Activated CD8-positive, alpha-beta T cell treated with anti-CD3 and anti-CD28 coated beads, Interleukin-2, amount 10 ng/mL, durations not matched to agents 7 days and 5 days (primary cell): Measurements from ENCODE around the gene C1D. TPM values are rescaled to one million over a fixed set of nuclear protein-coding genes. Genes with fewer than 3 reads are reported as not detected.

Experiments
- ATAC-seq: fragments of 150-1000 bp; cut with Tn5 transposase; one replicate; pipeline ENCODE4 v1.10.0; 2021; ENCODE audit warnings: moderate library complexity
- CTCF ChIA-PET: fragments of 350-600 bp; sonication (Branson Sonifier 250); formaldehyde crosslinking; loops from one replicate; lab custom pipeline; 2021; ENCODE audit warnings: antibody characterized with exemption; lab: Charles Lee
- POLR2A ChIA-PET: fragments of 350-600 bp; sonication (Branson Sonifier 250); formaldehyde crosslinking; loops from one replicate; lab custom pipeline; 2021; ENCODE audit warnings: antibody characterized with exemption; lab: Charles Lee
- DNase-seq: peaks from one replicate; pipeline ENCODE4 v3.0.0-alpha.2; 2020
- H3K27ac Mint-ChIP-seq: one replicate; pipeline ENCODE4 v1.8.0; 2021; ENCODE audit warnings: mild to moderate bottlenecking, mixed read lengths
- H3K27me3 Mint-ChIP-seq: one replicate; pipeline ENCODE4 v1.8.0; 2021; ENCODE audit warnings: low read depth, mixed read lengths
- H3K36me3 Mint-ChIP-seq: one replicate; pipeline ENCODE4 v1.8.0; 2021; ENCODE audit warnings: low read depth, mixed read lengths
- H3K4me1 Mint-ChIP-seq: one replicate; pipeline ENCODE4 v1.8.0; 2021; ENCODE audit warnings: low read depth, mixed read lengths
- H3K4me3 Mint-ChIP-seq: one replicate; pipeline ENCODE4 v1.8.0; 2021; ENCODE audit warnings: mild to moderate bottlenecking, mixed read lengths
- H3K9me3 Mint-ChIP-seq: one replicate; pipeline ENCODE4 v1.8.0; 2022; ENCODE audit warnings: mixed read lengths; ENCODE audit not compliant: insufficient read depth
- total RNA-seq, 2 experiments: library from RNA; stranded (reverse); gene quantifications; one replicate each; pipeline ENCODE4 v1.2.3, GENCODE V29; 2021

Gene C1D
- total RNA-seq, 2 experiments from 2014 or later = 18.7 to 23.3 TPM

- ChIA-PET CTCF (interaction anchor here (0.6 kb wide), 1 partner anchor 230 kb away, joined by 3 read pairs; no protein-coding TSS in a partner anchor), POLR2A (interaction anchor here (1.8 kb wide), 1 partner anchor 10 kb away, joined by 10 read pairs; the partner anchor contains the start of gene C1D)
- H3K4me3 Mint-ChIP-seq = no peak overlapping the region
- H3K27ac Mint-ChIP-seq = no peak overlapping the region
- no peaks in the 10 kb centered on the region for H3K4me1 Mint-ChIP-seq
- H3K36me3 Mint-ChIP-seq = peaks cover 4% of the 10 kb centered on the region
- H3K27me3 Mint-ChIP-seq = no peaks in the 10 kb centered on the region
- ATAC-seq (no peak), DNase-seq (no peak)
- H3K9me3 Mint-ChIP-seq = no peaks in the 10 kb centered on the region
Measured at GRCh38 chr2:68052717-68053422, 9.9 kb downstream of the C1D start.

GRCh38 chr2:68050353-68050752 lies 12.5 kb downstream of the C1D start:
- POLR2A ChIA-PET = no interaction called here
- Mint-ChIP-seq H3K27ac (no peak overlapping the region), H3K9me3 (no peaks in the 10 kb centered on the region), H3K36me3 (peaks cover 3% of the 10 kb centered on the region), H3K4me3 (no peak overlapping the region), H3K27me3 (no peaks in the 10 kb centered on the region), H3K4me1 (no peaks in the 10 kb centered on the region)
- DNase-seq (no peak), ATAC-seq (no peak)
- CTCF ChIA-PET = no interaction called here

DNA sequence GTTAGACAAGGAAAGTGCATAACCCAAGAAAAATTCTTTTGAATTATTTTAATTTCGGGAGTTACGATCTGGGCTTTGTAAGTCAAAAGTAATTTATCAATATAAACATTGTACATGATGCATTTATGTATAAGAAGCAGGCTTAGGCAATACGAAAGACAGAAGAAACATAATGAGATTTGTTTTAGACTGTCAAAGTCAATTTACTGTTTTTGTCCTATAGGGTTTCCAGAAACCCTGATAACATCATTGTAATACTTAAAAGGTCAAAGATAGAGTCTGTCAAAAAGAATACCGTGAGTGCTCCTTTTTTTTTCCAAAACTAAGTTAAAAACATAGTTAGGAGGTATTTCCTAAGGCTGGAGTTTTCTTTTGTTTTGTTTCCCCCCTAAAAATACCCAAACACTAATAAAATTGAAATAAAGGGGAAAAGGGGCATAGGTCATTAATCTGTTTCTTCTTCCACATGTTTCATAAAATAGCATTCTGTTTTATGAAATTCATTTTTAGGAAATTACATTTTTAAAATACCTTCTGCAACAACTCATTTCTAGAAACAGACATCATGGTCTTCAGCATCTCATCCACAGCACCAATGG lies 16.1 kb downstream of the C1D start:
- no peaks in the 10 kb centered on the region for H3K9me3 Mint-ChIP-seq
- ChIA-PET CTCF (no interaction called here), POLR2A (no interaction called here)
- no peak overlapping the region for H3K27ac Mint-ChIP-seq
- ATAC-seq (no peak), DNase-seq (no peak)
- H3K36me3 Mint-ChIP-seq = peaks cover 5% of the 10 kb centered on the region
- H3K4me3 Mint-ChIP-seq = no peak overlapping the region
- H3K4me1 Mint-ChIP-seq = no peaks in the 10 kb centered on the region
- H3K27me3 Mint-ChIP-seq = no peaks in the 10 kb centered on the region

DNA sequence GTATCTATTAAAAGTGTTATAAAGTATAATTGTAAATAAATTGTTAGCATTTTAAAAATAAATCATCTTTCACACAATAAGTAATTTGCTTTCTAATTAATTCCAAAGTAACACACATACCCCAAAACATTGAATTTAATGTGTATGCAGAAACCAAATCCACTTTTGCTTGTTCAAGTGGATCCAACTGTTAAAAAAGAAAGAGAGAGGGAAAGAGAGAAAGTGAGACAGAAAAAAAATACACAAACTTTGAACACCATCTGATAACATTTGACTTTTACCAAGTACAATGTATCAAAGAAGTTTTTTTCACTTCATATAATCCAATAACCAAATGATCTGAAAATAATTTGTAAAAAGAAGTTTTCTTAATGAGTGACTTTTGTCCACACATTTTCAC lies 16.6 kb downstream of the C1D start:
- CTCF ChIA-PET = no interaction called here
- Mint-ChIP-seq H3K4me1 (no peaks in the 10 kb centered on the region), H3K36me3 (peaks cover 5% of the 10 kb centered on the region), H3K9me3 (no peaks in the 10 kb centered on the region), H3K27ac (no peak overlapping the region), H3K27me3 (no peaks in the 10 kb centered on the region), H3K4me3 (no peak overlapping the region)
- POLR2A ChIA-PET = no interaction called here
- ATAC-seq (no peak), DNase-seq (no peak)

- no peaks in the 10 kb centered on the region for H3K9me3 Mint-ChIP-seq
- ATAC-seq = no peak
- peaks cover 3% of the 10 kb centered on the region for H3K36me3 Mint-ChIP-seq
- ChIA-PET CTCF (no interaction called here), POLR2A (no interaction called here)
- no peaks in the 10 kb centered on the region for H3K4me1 Mint-ChIP-seq
- H3K27me3 Mint-ChIP-seq = no peaks in the 10 kb centered on the region
- no peak for DNase-seq
- no peak overlapping the region for H3K27ac Mint-ChIP-seq
- no peak overlapping the region for H3K4me3 Mint-ChIP-seq
Measured at GRCh38 chr2:68045342-68045741, 17.5 kb downstream of the C1D start.

- peaks cover 3% of the 10 kb centered on the region for H3K36me3 Mint-ChIP-seq
- POLR2A ChIA-PET = no interaction called here
- CTCF ChIA-PET = no interaction called here
- H3K9me3 Mint-ChIP-seq = no peaks in the 10 kb centered on the region
- no peaks in the 10 kb centered on the region for H3K4me1 Mint-ChIP-seq
- H3K4me3 Mint-ChIP-seq = no peak overlapping the region
- no peaks in the 10 kb centered on the region for H3K27me3 Mint-ChIP-seq
- DNase-seq = no peak
- H3K27ac Mint-ChIP-seq = no peak overlapping the region
- no peak for ATAC-seq
Measured at GRCh38 chr2:68044099-68044498, 18.7 kb downstream of the C1D start.

DNA sequence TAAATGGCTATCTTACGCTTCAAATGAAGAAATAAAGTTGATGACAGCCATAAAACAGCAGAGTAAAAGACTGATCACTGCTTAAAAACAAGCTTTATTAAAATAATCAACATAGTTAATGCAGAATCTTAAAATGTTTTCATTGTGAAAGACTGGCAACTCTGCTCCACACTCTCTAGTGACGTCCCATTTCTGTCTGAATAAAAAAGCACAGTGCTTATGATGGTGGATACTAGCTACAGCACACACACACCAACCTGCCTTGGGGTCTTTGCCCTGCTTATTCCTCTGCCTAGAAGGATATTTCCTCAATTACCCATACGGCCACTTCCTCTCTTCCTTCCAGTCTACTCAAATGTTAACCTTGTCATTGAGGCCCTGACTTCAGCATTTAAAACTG lies 19.1 kb downstream of the C1D start:
- Mint-ChIP-seq H3K27me3 (no peaks in the 10 kb centered on the region), H3K4me3 (no peak overlapping the region), H3K27ac (no peak overlapping the region), H3K4me1 (no peaks in the 10 kb centered on the region), H3K9me3 (no peaks in the 10 kb centered on the region), H3K36me3 (peaks cover 3% of the 10 kb centered on the region)
- ATAC-seq (no peak), DNase-seq (no peak)
- CTCF ChIA-PET = no interaction called here
- POLR2A ChIA-PET = no interaction called here

GRCh38 chr2:68043032-68043431 lies 19.8 kb downstream of the C1D start:
- ChIA-PET POLR2A (no interaction called here), CTCF (no interaction called here)
- DNase-seq = no peak
- peaks cover 3% of the 10 kb centered on the region for H3K36me3 Mint-ChIP-seq
- ATAC-seq = no peak
- no peaks in the 10 kb centered on the region for H3K27me3 Mint-ChIP-seq
- H3K9me3 Mint-ChIP-seq = no peaks in the 10 kb centered on the region
- H3K27ac Mint-ChIP-seq = no peak overlapping the region
- H3K4me3 Mint-ChIP-seq = no peak overlapping the region
- no peaks in the 10 kb centered on the region for H3K4me1 Mint-ChIP-seq

DNA sequence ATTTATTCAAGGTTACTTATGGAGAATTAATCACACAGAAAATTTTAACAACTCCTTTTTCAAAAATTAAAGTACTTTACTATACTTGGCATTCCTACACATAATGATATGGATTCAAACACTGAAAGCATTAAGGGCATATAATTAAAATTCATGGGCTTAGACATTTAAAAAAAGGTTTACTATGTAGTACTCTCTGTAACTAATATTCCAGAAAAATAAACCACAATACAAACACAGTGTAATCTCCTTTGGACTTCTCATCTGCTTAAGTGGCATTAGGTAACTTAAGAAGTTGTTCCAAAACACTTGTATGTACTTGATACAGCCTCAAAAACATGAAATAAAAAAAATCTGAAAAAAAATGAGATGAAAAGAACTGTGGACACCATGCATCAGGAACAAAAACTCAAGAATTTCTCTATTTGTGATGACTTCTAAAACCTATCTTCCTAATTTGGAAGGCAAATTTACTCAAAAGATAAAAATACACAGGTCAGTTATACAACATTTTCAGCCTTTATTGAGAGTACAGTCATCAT lies 21.0 kb downstream of the C1D start:
- POLR2A ChIA-PET = no interaction called here
- CTCF ChIA-PET = no interaction called here
- no peak overlapping the region for H3K4me3 Mint-ChIP-seq

DNA sequence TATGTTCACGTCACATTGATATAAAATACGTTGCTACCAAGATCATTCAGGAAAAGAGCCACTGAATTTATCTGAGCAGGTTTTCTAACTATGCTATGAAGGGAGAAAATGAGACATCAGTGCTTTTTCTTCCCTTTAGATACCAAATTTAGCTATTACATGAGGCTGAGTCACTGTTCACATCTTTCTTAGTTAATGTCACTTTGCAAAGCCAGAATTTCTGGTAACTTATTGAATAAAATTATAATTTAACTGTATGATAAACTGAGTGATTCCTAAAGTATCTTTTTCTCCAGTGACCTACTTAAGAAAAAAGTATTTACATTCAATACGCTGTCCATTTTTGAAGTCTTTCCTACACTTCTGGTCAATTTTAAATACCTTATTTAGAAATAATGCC lies 22.7 kb downstream of the C1D start:
- ChIA-PET CTCF (no interaction called here), POLR2A (no interaction called here)
- Mint-ChIP-seq H3K36me3 (peaks cover 3% of the 10 kb centered on the region), H3K27ac (no peak overlapping the region), H3K9me3 (no peaks in the 10 kb centered on the region), H3K4me3 (no peak overlapping the region), H3K4me1 (no peaks in the 10 kb centered on the region), H3K27me3 (no peaks in the 10 kb centered on the region)
- no peak for DNase-seq
- no peak for ATAC-seq

More for the DNA sequence above, 21.0 kb downstream of the C1D start:
- no peaks in the 10 kb centered on the region for H3K27me3 Mint-ChIP-seq
- peaks cover 3% of the 10 kb centered on the region for H3K36me3 Mint-ChIP-seq
- ATAC-seq (no peak), DNase-seq (no peak)
- no peaks in the 10 kb centered on the region for H3K4me1 Mint-ChIP-seq
- H3K27ac Mint-ChIP-seq = no peak overlapping the region
- no peaks in the 10 kb centered on the region for H3K9me3 Mint-ChIP-seq

- H3K4me1 Mint-ChIP-seq = no peaks in the 10 kb centered on the region
- ChIA-PET CTCF (no interaction called here), POLR2A (no interaction called here)
- H3K36me3 Mint-ChIP-seq = peaks cover 3% of the 10 kb centered on the region
- ATAC-seq = no peak
- no peaks in the 10 kb centered on the region for H3K9me3 Mint-ChIP-seq
- no peaks in the 10 kb centered on the region for H3K27me3 Mint-ChIP-seq
- H3K4me3 Mint-ChIP-seq = no peak overlapping the region
- H3K27ac Mint-ChIP-seq = no peak overlapping the region
- no peak for DNase-seq
Measured at GRCh38 chr2:68039317-68039716, 23.5 kb downstream of the C1D start.

DNA sequence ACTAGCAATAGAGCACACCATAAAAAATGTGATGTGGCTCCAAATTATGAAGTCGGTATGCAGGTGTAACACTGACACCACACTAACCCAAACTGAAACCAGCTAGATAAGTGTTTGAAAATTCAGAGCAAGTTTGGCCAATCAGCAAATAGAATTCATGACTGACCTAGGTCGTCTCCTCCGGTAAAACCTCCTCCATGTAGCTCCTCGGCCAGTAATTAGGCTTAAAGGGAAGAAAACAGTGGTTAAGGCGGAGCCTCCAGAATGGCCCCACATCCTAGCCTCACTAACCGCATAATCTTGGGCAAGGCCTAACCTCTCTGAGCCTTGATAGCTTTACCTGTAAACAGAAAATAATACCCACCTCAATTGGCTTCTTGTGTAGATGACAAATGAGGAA lies 30.1 kb downstream of the C1D start:
- no peaks in the 10 kb centered on the region for H3K36me3 Mint-ChIP-seq
- H3K4me3 Mint-ChIP-seq = no peak overlapping the region
- ATAC-seq = no peak
- CTCF ChIA-PET = interaction anchor here (1.2 to 1.5 kb wide), 2 partner anchors 29 to 298 kb away, joined by 3 read pairs; no protein-coding TSS in a partner anchor
- no peak for DNase-seq
- H3K4me1 Mint-ChIP-seq = no peaks in the 10 kb centered on the region
- no peak overlapping the region for H3K27ac Mint-ChIP-seq
- POLR2A ChIA-PET = no interaction called here
- H3K27me3 Mint-ChIP-seq = peaks cover 6% of the 10 kb centered on the region
- H3K9me3 Mint-ChIP-seq = no peaks in the 10 kb centered on the region
